B cell (primary cell): Measurements from ENCODE around the gene PDGFRA. TPM values are rescaled to one million over a fixed set of nuclear protein-coding genes. Genes with fewer than 3 reads are reported as not detected.

ENCODE experiments used
- ATAC-seq: fragments of 200-7000 bp; cut with Tn5 transposase; one replicate; pipeline ENCODE4 v1.10.0; 2021; ENCODE audit warnings: low read depth, mild to moderate bottlenecking, moderate number of reproducible peaks, moderate library complexity
- CTCF ChIA-PET: fragments of 350-600 bp; sonication (Branson Sonifier 250); formaldehyde crosslinking; loops from one replicate; lab custom pipeline; 2021; ENCODE audit warnings: antibody characterized with exemption, inconsistent platforms; lab: Charles Lee
- POLR2A ChIA-PET: fragments of 350-600 bp; sonication (Branson Sonifier 250); formaldehyde crosslinking; loops from one replicate; lab custom pipeline; 2021; ENCODE audit warnings: antibody characterized with exemption; lab: Charles Lee
- DNase-seq: peaks from one replicate; pipeline ENCODE4 v3.0.0; 2013
- H2AFZ ChIP-seq: 2 replicates; pipeline ENCODE4 v1.6.1; 2012; ENCODE audit warnings: mild to moderate bottlenecking, low read depth, low read length; ENCODE audit not compliant: insufficient read depth, poor library complexity, severe bottlenecking
- H3K27ac ChIP-seq, 2 donors: 1 replicate in 1 of 2; 2 replicates in 1 of 2; pipeline ENCODE4 v1.5.1; 2012 to 2013; ENCODE audit warnings: low read length in 2 of 2, mild to moderate bottlenecking in 2 of 2, moderate library complexity in 1 of 2
- H3K27me3 ChIP-seq, 4 experiments: fragments of 200-600 bp in 1 of 4; sonication (generic) in 1 of 4; replicated peaks in 1 of 4; 1 replicate in 2 of 4; 2 replicates in 2 of 4; pipeline versions ENCODE4 v1.6.1 to v1.7.0; 2013 to 2016; ENCODE audit warnings: low read length in 3 of 4, mild to moderate bottlenecking in 2 of 4, mixed read lengths in 1 of 4, moderate library complexity in 1 of 4; ENCODE audit not compliant: insufficient read depth in 4 of 4, control insufficient read depth in 3 of 4; ENCODE audit errors: control extremely low read depth in 1 of 4
- H3K36me3 ChIP-seq, 2 experiments: replicated peaks in 1 of 2; 1 replicate in 1 of 2; 2 replicates in 1 of 2; pipeline versions ENCODE4 v1.6.1 to v1.7.1; 2013; ENCODE audit warnings: low read length in 1 of 2; ENCODE audit not compliant: insufficient read depth in 2 of 2, control insufficient read depth in 1 of 2; ENCODE audit errors: control extremely low read depth in 1 of 2, extremely low read depth in 1 of 2
- H3K4me1 ChIP-seq, 2 donors: fragments of 200-600 bp in 1 of 2; sonication (generic) in 1 of 2; 1 replicate in 1 of 2; 2 replicates in 1 of 2; pipeline versions ENCODE4 v1.5.1 to v1.6.1; 2013 to 2017; ENCODE audit warnings: low read length in 2 of 2; ENCODE audit not compliant: control insufficient read depth in 2 of 2, insufficient read depth in 2 of 2
- H3K4me2 ChIP-seq: replicated peaks from 2 replicates; pipeline ENCODE3; 2012; ENCODE audit warnings: mild to moderate bottlenecking, low read depth, low read length; ENCODE audit not compliant: poor library complexity, severe bottlenecking
- H3K4me3 ChIP-seq, 5 experiments: fragments of 200-600 bp in 1 of 5; sonication (generic) in 1 of 5; 1 replicate in 3 of 5; 2 replicates in 2 of 5; pipeline versions ENCODE4 v1.5.1 to v1.7.0; 2011 to 2016; ENCODE audit warnings: low read length in 4 of 5, mild to moderate bottlenecking in 4 of 5, low read depth in 2 of 5, control low read depth in 1 of 5, moderate library complexity in 1 of 5; ENCODE audit not compliant: insufficient read depth in 1 of 5; ENCODE audit errors: control extremely low read depth in 1 of 5, extremely low read depth in 1 of 5
- H3K79me2 ChIP-seq: fragments of 200-600 bp; sonication (generic); one replicate; pipeline ENCODE4 v1.6.0; 2016; ENCODE audit warnings: low read length; ENCODE audit not compliant: control insufficient read depth, insufficient read depth
- H3K9ac ChIP-seq: fragments of 200-600 bp; sonication (generic); 2 replicates; pipeline ENCODE4 v1.6.1; 2017; ENCODE audit warnings: mild to moderate bottlenecking, low read length, moderate library complexity
- H3K9me3 ChIP-seq, 3 donors: one replicate each; pipeline versions ENCODE4 v1.6.1 to v1.7.1; 2013; ENCODE audit warnings: low read length in 2 of 3; ENCODE audit not compliant: control insufficient read depth in 2 of 3, insufficient read depth in 1 of 3; ENCODE audit errors: control extremely low read depth in 1 of 3
- H4K20me1 ChIP-seq: 2 replicates; pipeline ENCODE4 v1.6.0; 2012; ENCODE audit warnings: mild to moderate bottlenecking, low read length; ENCODE audit not compliant: insufficient read depth, control insufficient read depth, poor library complexity, severe bottlenecking
- H3K27ac Mint-ChIP-seq: one replicate; pipeline ENCODE4 v1.8.0; 2021; ENCODE audit warnings: mixed read lengths
- H3K27me3 Mint-ChIP-seq: one replicate; pipeline ENCODE4 v1.8.0; 2021; ENCODE audit warnings: mixed read lengths
- H3K4me1 Mint-ChIP-seq: one replicate; pipeline ENCODE4 v1.8.0; 2021; ENCODE audit warnings: mixed read lengths
- H3K4me3 Mint-ChIP-seq: one replicate; pipeline ENCODE4 v1.8.0; 2021; ENCODE audit warnings: mixed read lengths
- H3K9me3 Mint-ChIP-seq: one replicate; pipeline ENCODE4 v1.8.0; 2022; ENCODE audit warnings: mixed read lengths; ENCODE audit not compliant: insufficient read depth
- CTCF ChIP-seq: fragments of 200-600 bp; IDR thresholded peaks from one replicate; pipeline ENCODE4 v1.8.0; 2022; ENCODE audit warnings: antibody characterized with exemption, mild to moderate bottlenecking
- EZH2 ChIP-seq: IDR thresholded peaks from 2 replicates; pipeline ENCODE4 v1.6.1; 2012; ENCODE audit warnings: borderline replicate concordance, low read depth, mild to moderate bottlenecking, moderate library complexity, low read length; ENCODE audit not compliant: insufficient read depth, poor library complexity, severe bottlenecking
- WGBS: methylation state at CpG from one replicate; pipeline ENCODE4 v1.1.5; 2013; ENCODE audit warnings: missing lambda C conversion rate; ENCODE audit not compliant: insufficient coverage; 5-methylcytosine and 5-hydroxymethylcytosine counted together
- intact Hi-C: fragments of 100-400 bp; cut with micrococcal nuclease; formaldehyde crosslinking; loops from one replicate; pipeline ENCODE4 v1.10.0; 2022
- polyA plus RNA-seq: library from polyadenylated mRNA; depleted of rRNA; stranded (reverse); fragments of >200 nt; gene quantifications from 2 replicates; pipeline ENCODE4 v1.2.3, GENCODE V29; 2012
- total RNA-seq, 2 donors: library from RNA; stranded (reverse); fragments of 120-200 nt in 1 of 2; gene quantifications; 1 replicate in 1 of 2; 2 replicates in 1 of 2; pipeline versions ENCODE4 v1.2.3 to v1.2.4, GENCODE V29; 2013 to 2022

PDGFRA gene
- total and polyA plus RNA-seq, 2 donors (not counting 1 experiment from before 2014, with no cell fraction given): not detected

- peak overlapping the region in 4 of 5 experiments; percentile 7 to 57 (median 29) for H3K4me3 ChIP-seq
Observed at GRCh38 chr4:54226404-54227255, 2.5 kb upstream of the PDGFRA start.

More at GRCh38 chr4:54226404-54227255, 2.5 kb upstream of the PDGFRA start:
- no peaks in the 10 kb centered on the region for H4K20me1 ChIP-seq
- intact Hi-C loops: loop anchor here (1.0 kb wide), 1 partner anchor 320 kb away; no protein-coding TSS in a partner anchor
- no peak overlapping the region for H3K27ac Mint-ChIP-seq
- H3K79me2 ChIP-seq: no peaks in the 10 kb centered on the region
- no peaks in the 10 kb centered on the region for H3K36me3 ChIP-seq
- no peaks in the 10 kb centered on the region for H3K9me3 Mint-ChIP-seq
- peak; percentile 41 for DNase-seq
- TF ChIP-seq CTCF: no peak
- TF ChIP-seq EZH2: peak; percentile 46
- 4% methylated on average over 38 of the region's 47 CpGs for WGBS
- ATAC-seq: no peak
- peaks cover 76% of the 10 kb centered on the region for H3K27me3 Mint-ChIP-seq
- H3K4me3 Mint-ChIP-seq: peak overlapping the region; percentile 85
- CTCF ChIA-PET: interaction anchor here (0.6 to 3.0 kb wide), 2 partner anchors 7 to 297 kb away, joined by 3 to 12 read pairs; no protein-coding TSS in a partner anchor
- no peak overlapping the region for H3K27ac ChIP-seq
- peaks cover 0 to 81% (median 68%) of the 10 kb centered on the region in 4 experiments for H3K27me3 ChIP-seq
- POLR2A ChIA-PET: no interaction called here
- peaks cover 47 to 61% of the 10 kb centered on the region in 2 donors for H3K4me1 ChIP-seq
- H2AFZ ChIP-seq: peak overlapping the region; percentile 67
- H3K4me1 Mint-ChIP-seq: peaks cover 47% of the 10 kb centered on the region
- peak overlapping the region; percentile 75 for H3K4me2 ChIP-seq
- H3K9ac ChIP-seq: peak overlapping the region; percentile 49
- H3K9me3 ChIP-seq: peaks cover 0 to 44% (median 0%) of the 10 kb centered on the region in 3 donors
